OCI-LY3 (cell line): Measurements from ENCODE around the gene TAF5.

Source experiments
- H2AFZ ChIP-seq: fragments of 200-600, 300-600 bp; shearing (Covaris generic); 2 replicates; pipeline ENCODE4 v1.6.0; 2014; ENCODE audit warnings: antibody characterized with exemption, low read depth, low read length
- H3K27ac ChIP-seq: fragments of 200-600, 300-600 bp; sonication (generic); 2 replicates; pipeline ENCODE4 v1.5.1; 2014; ENCODE audit warnings: mild to moderate bottlenecking, low read length, moderate library complexity, mixed read lengths
- H3K27me3 ChIP-seq: fragments of 200-600, 300-600 bp; sonication (generic); 2 replicates; pipeline ENCODE4 v1.6.1; 2014; ENCODE audit warnings: low read depth, low read length, mixed read lengths
- H3K36me3 ChIP-seq: fragments of 200-600, 300-600 bp; sonication (generic); replicated peaks from 2 replicates; pipeline ENCODE3; 2014; ENCODE audit warnings: low read depth, low read length, mixed read lengths
- H3K4me1 ChIP-seq: fragments of 300-600, 200-600 bp; sonication (generic); 2 replicates; pipeline ENCODE4 v1.6.1; 2014; ENCODE audit warnings: low read length, mixed read lengths
- H3K4me2 ChIP-seq: fragments of 200-600, 300-600 bp; sonication (generic); 2 replicates; pipeline ENCODE4 v1.6.1; 2014; ENCODE audit warnings: low read length, mixed read lengths
- H3K4me3 ChIP-seq: fragments of 300-600, 200-600 bp; sonication (generic); 2 replicates; pipeline ENCODE4 v1.5.1; 2014; ENCODE audit warnings: antibody characterized with exemption, mild to moderate bottlenecking, low read length, moderate library complexity
- H3K79me2 ChIP-seq: fragments of 300-600, 200-600 bp; shearing (Covaris generic); 2 replicates; pipeline ENCODE4 v1.6.1; 2014; ENCODE audit warnings: mild to moderate bottlenecking, low read length, mixed read lengths
- H3K9ac ChIP-seq: fragments of 300-600, 200-600 bp; shearing (Covaris generic); 2 replicates; pipeline ENCODE4 v1.6.0; 2014; ENCODE audit warnings: mild to moderate bottlenecking, low read length, moderate library complexity
- H3K9me3 ChIP-seq: fragments of 200-600, 300-600 bp; shearing (Covaris generic); 2 replicates; pipeline ENCODE4 v1.6.1; 2014; ENCODE audit warnings: low read length, mixed read lengths; ENCODE audit not compliant: insufficient read depth
- H4K20me1 ChIP-seq: fragments of 200-600, 300-600 bp; sonication (generic); 2 replicates; pipeline ENCODE4 v1.6.1; 2016; ENCODE audit warnings: low read length, mixed read lengths; ENCODE audit not compliant: insufficient read depth
- EZH2phosphoT487 ChIP-seq: fragments of 200-600 bp; shearing (Covaris generic); IDR thresholded peaks from 2 replicates; pipeline ENCODE4 v1.6.1; 2018; ENCODE audit warnings: antibody characterized with exemption, mixed run types, low read depth
- TF ChIP-seq, protein P1 (sequence below): fragments of 200-600, 300-600 bp; sonication (generic); IDR thresholded peaks from 2 replicates; pipeline ENCODE4 v1.5.1; 2014; ENCODE audit warnings: antibody characterized with exemption, low read length, low read depth

Gene TAF5

DNA sequence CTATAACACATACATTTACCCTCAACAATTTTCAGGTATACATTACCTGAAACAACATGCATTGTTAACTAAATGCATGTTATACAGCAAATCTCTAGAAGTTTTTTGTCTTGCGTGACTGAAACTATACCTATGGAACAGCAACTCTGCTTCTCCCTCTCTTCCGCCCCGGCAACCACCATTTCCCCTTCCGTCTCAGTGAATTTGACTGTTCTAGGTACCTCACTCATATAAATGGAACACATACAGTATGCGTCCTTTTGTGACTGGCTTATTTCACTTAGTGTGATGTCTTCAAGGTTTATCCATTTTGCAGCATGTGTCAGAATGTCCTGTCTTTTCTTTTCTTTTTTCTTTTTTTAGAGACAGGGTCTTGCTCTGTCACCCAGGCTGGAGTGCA, 61.9 kb downstream of the TAF5 start:
- no peak overlapping the region for H2AFZ ChIP-seq
- no peaks in the 10 kb centered on the region for H3K27me3 ChIP-seq
- H3K4me1 ChIP-seq: no peaks in the 10 kb centered on the region
- H4K20me1 ChIP-seq: no peaks in the 10 kb centered on the region
- H3K79me2 ChIP-seq: no peaks in the 10 kb centered on the region
- H3K4me2 ChIP-seq: no peak overlapping the region
- no peak overlapping the region for H3K9ac ChIP-seq
- no peaks in the 10 kb centered on the region for H3K9me3 ChIP-seq
- peaks cover 33% of the 10 kb centered on the region for H3K36me3 ChIP-seq
- H3K4me3 ChIP-seq: no peak overlapping the region
- no peak overlapping the region for H3K27ac ChIP-seq
- TF ChIP-seq EZH2phosphoT487: no peak
- TF ChIP-seq, protein P1, sequence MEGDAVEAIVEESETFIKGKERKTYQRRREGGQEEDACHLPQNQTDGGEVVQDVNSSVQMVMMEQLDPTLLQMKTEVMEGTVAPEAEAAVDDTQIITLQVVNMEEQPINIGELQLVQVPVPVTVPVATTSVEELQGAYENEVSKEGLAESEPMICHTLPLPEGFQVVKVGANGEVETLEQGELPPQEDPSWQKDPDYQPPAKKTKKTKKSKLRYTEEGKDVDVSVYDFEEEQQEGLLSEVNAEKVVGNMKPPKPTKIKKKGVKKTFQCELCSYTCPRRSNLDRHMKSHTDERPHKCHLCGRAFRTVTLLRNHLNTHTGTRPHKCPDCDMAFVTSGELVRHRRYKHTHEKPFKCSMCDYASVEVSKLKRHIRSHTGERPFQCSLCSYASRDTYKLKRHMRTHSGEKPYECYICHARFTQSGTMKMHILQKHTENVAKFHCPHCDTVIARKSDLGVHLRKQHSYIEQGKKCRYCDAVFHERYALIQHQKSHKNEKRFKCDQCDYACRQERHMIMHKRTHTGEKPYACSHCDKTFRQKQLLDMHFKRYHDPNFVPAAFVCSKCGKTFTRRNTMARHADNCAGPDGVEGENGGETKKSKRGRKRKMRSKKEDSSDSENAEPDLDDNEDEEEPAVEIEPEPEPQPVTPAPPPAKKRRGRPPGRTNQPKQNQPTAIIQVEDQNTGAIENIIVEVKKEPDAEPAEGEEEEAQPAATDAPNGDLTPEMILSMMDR: no peak

DNA sequence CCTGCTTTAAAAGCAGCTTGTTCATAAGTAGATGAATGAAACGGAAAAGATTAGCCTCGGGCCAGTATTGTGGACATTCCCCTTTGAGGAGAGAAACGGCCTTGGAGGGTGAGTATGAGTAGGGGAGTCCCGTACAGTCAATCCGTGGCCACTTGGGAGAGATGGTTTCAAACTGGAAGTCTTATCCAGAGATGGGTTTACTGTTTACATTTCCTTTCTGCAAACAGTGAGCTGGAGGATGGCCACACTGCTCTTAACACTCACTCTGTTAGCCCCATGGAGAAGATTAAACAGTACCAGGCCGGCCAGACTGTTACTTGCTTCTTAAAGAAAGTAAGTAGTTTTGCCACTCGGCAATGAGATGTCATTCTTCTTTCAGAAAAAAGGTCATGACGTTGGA, 64.1 kb downstream of the TAF5 start:
- peaks cover 28% of the 10 kb centered on the region for H3K36me3 ChIP-seq
- H3K27me3 ChIP-seq: no peaks in the 10 kb centered on the region
- no peaks in the 10 kb centered on the region for H3K4me1 ChIP-seq
- no peak overlapping the region for H3K9ac ChIP-seq
- no peaks in the 10 kb centered on the region for H3K79me2 ChIP-seq
- H3K9me3 ChIP-seq: no peaks in the 10 kb centered on the region
- no peak overlapping the region for H3K4me2 ChIP-seq
- no peak overlapping the region for H3K4me3 ChIP-seq
- TF ChIP-seq, protein P1: no peak
- no peak for TF ChIP-seq EZH2phosphoT487
- H3K27ac ChIP-seq: no peak overlapping the region
- no peaks in the 10 kb centered on the region for H4K20me1 ChIP-seq
- no peak overlapping the region for H2AFZ ChIP-seq

DNA sequence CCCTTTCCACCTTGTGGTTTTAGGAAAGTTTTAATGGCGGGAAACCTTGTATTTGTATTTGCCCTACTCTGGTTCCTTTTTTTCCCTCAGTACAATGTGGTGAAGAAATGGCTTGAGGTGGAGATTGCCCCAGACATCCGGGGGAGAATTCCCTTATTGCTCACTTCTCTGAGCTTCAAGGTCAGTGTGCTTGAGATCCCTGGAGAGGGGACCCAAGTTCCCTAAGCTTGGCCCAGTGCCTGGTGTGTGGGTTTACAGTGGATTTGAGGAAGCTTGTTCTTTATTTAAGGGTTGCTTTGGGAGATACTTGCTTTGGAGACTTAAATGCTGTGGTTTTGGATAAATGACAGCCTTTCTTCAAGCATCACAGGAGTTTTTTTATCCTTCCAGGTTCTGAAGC, 66.1 kb downstream of the TAF5 start:
- H3K79me2 ChIP-seq: no peaks in the 10 kb centered on the region
- no peak overlapping the region for H3K4me2 ChIP-seq
- no peaks in the 10 kb centered on the region for H3K4me1 ChIP-seq
- TF ChIP-seq EZH2phosphoT487: no peak
- TF ChIP-seq, protein P1: no peak
- no peak overlapping the region for H3K9ac ChIP-seq
- no peaks in the 10 kb centered on the region for H3K27me3 ChIP-seq
- no peak overlapping the region for H3K4me3 ChIP-seq
- no peaks in the 10 kb centered on the region for H4K20me1 ChIP-seq
- H3K27ac ChIP-seq: no peak overlapping the region
- H3K9me3 ChIP-seq: no peaks in the 10 kb centered on the region
- H3K36me3 ChIP-seq: peaks cover 17% of the 10 kb centered on the region
- H2AFZ ChIP-seq: no peak overlapping the region
